Stimulated activated CD4-positive, alpha-beta T cell treated with anti-CD3 and anti-CD28 coated beads, TNF-alpha, amount 100 ng/mL, for 4 hours (primary cell): ENCODE results near the gene BMP7.

Experiments
- DNase-seq, 3 experiments: peaks; one replicate each; pipeline ENCODE4 v3.0.0-alpha.2; 2020; ENCODE audit warnings: low read depth in 3 of 3

The BMP7 gene

GRCh38 chr20:57124800-57125517 is 141.5 kb downstream of the BMP7 start:
- DNase-seq: no peak

- no peak for DNase-seq
Observed at GRCh38 chr20:57124366-57124765, 142.1 kb downstream of the BMP7 start.

GRCh38 chr20:57123504-57123903 is 142.9 kb downstream of the BMP7 start:
- no peak for DNase-seq

DNA sequence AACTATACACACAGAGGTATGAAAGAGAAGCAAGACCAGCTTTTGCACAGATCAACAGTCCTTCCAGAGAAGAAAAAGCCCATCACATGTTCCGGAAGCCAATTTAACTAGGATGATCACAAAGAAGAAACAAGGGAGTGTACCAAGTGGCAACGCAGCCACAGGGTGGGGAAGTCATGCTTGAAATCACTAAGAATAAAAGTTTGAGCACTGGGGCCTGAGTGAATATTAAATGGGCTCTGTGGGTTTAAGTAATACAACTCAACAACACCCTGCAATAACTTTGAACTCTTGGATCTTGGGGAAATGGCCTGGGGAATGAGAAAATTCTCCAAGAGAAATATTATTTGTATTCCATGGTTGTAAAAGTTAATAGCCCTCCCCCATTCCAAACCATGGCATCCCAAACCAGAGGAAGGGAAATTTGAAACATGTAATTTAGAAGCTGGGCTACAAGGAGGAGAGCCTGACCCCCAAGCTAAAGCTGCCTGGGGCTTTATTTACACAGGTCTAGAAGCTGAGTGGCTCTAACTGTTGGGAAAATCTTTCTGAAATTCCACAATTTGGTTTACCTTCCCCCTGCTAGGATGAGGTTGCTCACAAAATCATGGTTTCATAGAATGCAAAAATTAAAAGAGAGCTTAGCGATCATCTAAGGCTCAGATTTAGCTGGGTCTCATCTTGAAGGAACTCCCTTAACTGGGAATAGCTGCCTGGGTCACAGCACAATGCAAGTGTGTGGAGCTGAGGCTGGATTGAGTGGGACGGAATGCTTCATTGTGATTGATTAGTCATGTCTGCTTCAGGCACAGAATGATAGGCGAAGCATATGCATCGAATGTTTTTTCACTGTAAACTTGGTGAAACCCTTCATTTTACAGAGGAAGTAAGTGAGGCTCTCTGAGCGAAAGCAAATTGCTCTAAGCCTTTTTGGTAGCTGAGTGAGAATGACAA is 143.6 kb downstream of the BMP7 start:
- DNase-seq: no peak

GRCh38 chr20:57118964-57119363 is 147.5 kb downstream of the BMP7 start:
- no peak for DNase-seq
